ENCODE measurements around the gene NUP107. TPM values are rescaled to one million over a fixed set of nuclear protein-coding genes. Genes with fewer than 3 reads are reported as not detected.

NUP107 gene
- total and polyA plus RNA-seq, 11 donors: 10.4 to 27.0 (median 20.5) TPM

GRCh38 chr12:68761901-68762630 is 75.3 kb downstream of the NUP107 start:
- intact Hi-C loops (cut with DNase I): no loop called here
- Histone ChIP-seq H3K27me3 (no peaks in the 10 kb centered on the region), H3K9me3 (no peaks in the 10 kb centered on the region), H3K27ac (no peak overlapping the region), H3K4me3 (no peak overlapping the region), H3K4me1 (no peaks in the 10 kb centered on the region), H3K36me3 (peaks cover 0 to 92% (median 56%) of the 10 kb centered on the region in 9 donors)
- no peak for DNase-seq
- no peak for ATAC-seq
- TF ChIP-seq CTCF (IDR thresholded peaks at IDR 0.05) (no peak), POLR2A (IDR thresholded peaks at IDR 0.05) (no peak)
- 83 to 89% (median 86%) methylated on average over 8 of the region's 8 CpGs for WGBS, 4 donors

GRCh38 chr12:68762691-68763090 is 75.9 kb downstream of the NUP107 start:
- 93 to 97% (median 96%) methylated on average over 3 of the region's 3 CpGs for WGBS, 4 donors

GRCh38 chr12:68765696-68766095 is 78.9 kb downstream of the NUP107 start:
- no peak overlapping the region for H3K27ac ChIP-seq
- ATAC-seq (no peak), DNase-seq (no peak)
- H3K9me3 ChIP-seq: no peaks in the 10 kb centered on the region
- TF ChIP-seq POLR2A (IDR thresholded peaks at IDR 0.05) (no peak), CTCF (IDR thresholded peaks at IDR 0.05) (no peak)
- H3K36me3 ChIP-seq: peaks cover 0 to 67% (median 38%) of the 10 kb centered on the region in 9 donors
- WGBS, 4 donors: 95 to 97% (median 97%) methylated on average over 1 of the region's 1 CpG
- H3K4me1 ChIP-seq: no peaks in the 10 kb centered on the region
- H3K4me3 ChIP-seq: no peak overlapping the region
- intact Hi-C loops (cut with DNase I): no loop called here
- H3K27me3 ChIP-seq: no peaks in the 10 kb centered on the region

More at GRCh38 chr12:68762691-68763090, 75.9 kb downstream of the NUP107 start:
- H3K27me3 ChIP-seq: no peaks in the 10 kb centered on the region
- no peaks in the 10 kb centered on the region for H3K4me1 ChIP-seq
- TF ChIP-seq CTCF (IDR thresholded peaks at IDR 0.05): no peak
- no peak for TF ChIP-seq POLR2A (IDR thresholded peaks at IDR 0.05)
- no peaks in the 10 kb centered on the region for H3K9me3 ChIP-seq
- DNase-seq (no peak), ATAC-seq (no peak)
- peaks cover 0 to 92% (median 58%) of the 10 kb centered on the region in 9 donors for H3K36me3 ChIP-seq
- no peak overlapping the region for H3K4me3 ChIP-seq
- intact Hi-C loops (cut with DNase I): no loop called here
- H3K27ac ChIP-seq: no peak overlapping the region

- Histone ChIP-seq H3K4me3 (no peak overlapping the region), H3K9me3 (no peaks in the 10 kb centered on the region), H3K36me3 (peaks cover 0 to 64% (median 29%) of the 10 kb centered on the region in 9 donors), H3K4me1 (no peaks in the 10 kb centered on the region), H3K27me3 (no peaks in the 10 kb centered on the region), H3K27ac (no peak overlapping the region)
- ATAC-seq (no peak), DNase-seq (no peak)
- TF ChIP-seq CTCF (IDR thresholded peaks at IDR 0.05) (no peak), POLR2A (IDR thresholded peaks at IDR 0.05) (no peak)
- intact Hi-C loops (cut with DNase I): no loop called here
- 90 to 97% (median 95%) methylated on average over 2 of the region's 2 CpGs for WGBS, 4 donors
Observed at GRCh38 chr12:68766646-68767045, 79.9 kb downstream of the NUP107 start.
